ENCODE data around the gene NCK2.

DNA sequence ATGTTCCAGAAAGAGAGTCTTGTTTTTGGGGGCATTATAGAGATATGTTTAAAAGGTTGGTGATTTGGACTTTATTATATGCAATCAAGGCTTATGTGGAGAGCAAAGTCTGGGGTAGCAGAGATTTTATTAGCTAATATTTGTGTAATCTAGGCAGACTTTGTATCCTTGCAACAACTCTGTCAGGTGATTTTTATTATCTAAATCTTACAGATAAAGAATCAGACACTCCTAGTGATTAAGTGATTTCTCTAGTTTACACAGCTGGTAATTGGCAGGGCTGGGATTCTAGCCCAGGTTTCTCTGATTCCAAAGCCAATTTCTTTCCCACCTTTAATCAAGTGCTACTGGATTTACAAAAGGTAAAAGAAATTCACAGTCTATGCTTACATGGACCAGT, 33.3 kb upstream of the NCK2 start:
- TF ChIP-seq, protein P1, sequence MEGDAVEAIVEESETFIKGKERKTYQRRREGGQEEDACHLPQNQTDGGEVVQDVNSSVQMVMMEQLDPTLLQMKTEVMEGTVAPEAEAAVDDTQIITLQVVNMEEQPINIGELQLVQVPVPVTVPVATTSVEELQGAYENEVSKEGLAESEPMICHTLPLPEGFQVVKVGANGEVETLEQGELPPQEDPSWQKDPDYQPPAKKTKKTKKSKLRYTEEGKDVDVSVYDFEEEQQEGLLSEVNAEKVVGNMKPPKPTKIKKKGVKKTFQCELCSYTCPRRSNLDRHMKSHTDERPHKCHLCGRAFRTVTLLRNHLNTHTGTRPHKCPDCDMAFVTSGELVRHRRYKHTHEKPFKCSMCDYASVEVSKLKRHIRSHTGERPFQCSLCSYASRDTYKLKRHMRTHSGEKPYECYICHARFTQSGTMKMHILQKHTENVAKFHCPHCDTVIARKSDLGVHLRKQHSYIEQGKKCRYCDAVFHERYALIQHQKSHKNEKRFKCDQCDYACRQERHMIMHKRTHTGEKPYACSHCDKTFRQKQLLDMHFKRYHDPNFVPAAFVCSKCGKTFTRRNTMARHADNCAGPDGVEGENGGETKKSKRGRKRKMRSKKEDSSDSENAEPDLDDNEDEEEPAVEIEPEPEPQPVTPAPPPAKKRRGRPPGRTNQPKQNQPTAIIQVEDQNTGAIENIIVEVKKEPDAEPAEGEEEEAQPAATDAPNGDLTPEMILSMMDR (IDR thresholded peaks at IDR 0.05; ENCODE audit: low read depth, low read length, poor library complexity, severe bottlenecking): no peak
- no peak for TF ChIP-seq EZH2phosphoT487 (IDR thresholded peaks at IDR 0.05; ENCODE audit: borderline replicate concordance, low read length)

Data from DOHH2 (cell line).